A549 (cell line): ENCODE measurements around the gene MED14. TPM values are rescaled to one million over a fixed set of nuclear protein-coding genes. Genes with fewer than 3 reads are reported as not detected.

Experiments
- ATAC-seq, 2 experiments: fragments of 200-7000 bp in 1 of 2; fragments of >200 bp in 1 of 2; cut with Nextera tagmentation in 1 of 2; cut with Tn5 transposase in 1 of 2; 3 replicates each; pipeline versions ENCODE4 v1.8.0 to v1.9.1; 2018 to 2020; ENCODE audit warnings: mild to moderate bottlenecking in 1 of 2, moderate library complexity in 1 of 2
- CTCF ChIA-PET: fragments of 300-600 bp; sonication (Branson Sonifier 250); formaldehyde crosslinking; extraction: SDS; loops from one replicate; lab custom pipeline; 2021; ENCODE audit warnings: antibody characterized with exemption, inconsistent platforms; lab: Yijun Ruan, JAX
- POLR2A ChIA-PET: fragments of 350-600 bp; formaldehyde crosslinking; extraction: SDS; loops from one replicate; lab custom pipeline; 2021; ENCODE audit warnings: antibody characterized with exemption, inconsistent platforms; lab: Yijun Ruan, JAX
- DNase-seq, 2 experiments: peaks; one replicate each; pipeline versions ENCODE4 v3.0.0 to v3.0.0-alpha.2; 2011 to 2016; ENCODE audit warnings: low read depth in 1 of 2, low spot score in 1 of 2
- FAIRE-seq: peaks from 2 replicates; lab custom pipeline; 2011; peaks lifted over from hg19 to GRCh38; lab: Jason Lieb, UNC
- H3K27ac ChIP-seq, 2 experiments: fragments of >200 bp; sonication (Bioruptor Twin); formaldehyde crosslinking; 3 replicates each; pipeline ENCODE4 v1.5.1; 2016 to 2017
- H3K4me1 ChIP-seq: fragments of >200 bp; sonication (Bioruptor Twin); formaldehyde crosslinking; 3 replicates; pipeline ENCODE4 v1.6.1; 2016
- H3K4me2 ChIP-seq: fragments of >200 bp; sonication (Bioruptor Twin); formaldehyde crosslinking; 3 replicates; pipeline ENCODE4 v1.6.1; 2016
- H3K4me3 ChIP-seq: fragments of >200 bp; sonication (Bioruptor Twin); formaldehyde crosslinking; 3 replicates; pipeline ENCODE4 v1.5.1; 2016
- H3K9me3 ChIP-seq: fragments of >200 bp; sonication (Bioruptor Twin); formaldehyde crosslinking; 3 replicates; pipeline ENCODE4 v1.6.1; 2016
- BCL3 ChIP-seq: fragments of >200 bp; sonication (Bioruptor Twin); formaldehyde crosslinking; IDR thresholded peaks from 3 replicates; pipeline ENCODE4 v1.6.1; 2016
- CBX2 ChIP-seq: fragments of 200-600 bp; sonication (generic); IDR thresholded peaks from 2 replicates; pipeline ENCODE4 v1.6.1; 2016; ENCODE audit warnings: low read depth, mild to moderate bottlenecking, borderline replicate concordance
- CEBPB ChIP-seq, 2 experiments: fragments of >200 bp in 1 of 2; sonication (Bioruptor Twin) in 1 of 2; formaldehyde crosslinking in 1 of 2; IDR thresholded peaks; 2 replicates each; pipeline ENCODE4 v1.6.1; 2012 to 2016
- CHD2 ChIP-seq: fragments of 150-350 bp; IDR thresholded peaks from 2 replicates; pipeline ENCODE4 v1.6.1; 2014; ENCODE audit warnings: low read length; ENCODE audit not compliant: partially characterized antibody
- CHD4 ChIP-seq: fragments of 200-600 bp; sonication (generic); IDR thresholded peaks from 2 replicates; pipeline ENCODE4 v1.6.1; 2016; ENCODE audit warnings: antibody characterized with exemption, mild to moderate bottlenecking, borderline replicate concordance
- EHF ChIP-seq: fragments of 250-450 bp; sonication (Bioruptor Pico); IDR thresholded peaks from 2 replicates; pipeline ENCODE4 v1.5.0; 2020; ENCODE audit warnings: mild to moderate bottlenecking
- EHMT2 ChIP-seq: fragments of 200-600 bp; sonication (generic); IDR thresholded peaks from 2 replicates; pipeline ENCODE4 v1.6.1; 2016; ENCODE audit warnings: antibody characterized with exemption, low read depth, mild to moderate bottlenecking, moderate library complexity
- FOSB ChIP-seq: fragments of 250-450 bp; sonication (Bioruptor Pico); IDR thresholded peaks from 2 replicates; pipeline ENCODE4 v1.5.0; 2020; ENCODE audit warnings: mild to moderate bottlenecking, moderate library complexity
- FOSL2 ChIP-seq, 2 experiments: fragments of 450-650 bp in 1 of 2; fragments of >200 bp in 1 of 2; sonication (Bioruptor Twin) in 1 of 2; formaldehyde crosslinking; IDR thresholded peaks; 2 replicates each; pipeline versions ENCODE4 v1.5.0 to v1.6.1; 2016 to 2020; ENCODE audit warnings: mild to moderate bottlenecking in 1 of 2, moderate library complexity in 1 of 2
- GATA3 ChIP-seq: IDR thresholded peaks from 2 replicates; pipeline ENCODE4 v1.6.1; 2012; ENCODE audit warnings: borderline replicate concordance
- HOXB5 ChIP-seq: fragments of 250-450 bp; sonication (Bioruptor Pico); IDR thresholded peaks from 2 replicates; pipeline ENCODE4 v1.5.0; 2020; ENCODE audit warnings: mild to moderate bottlenecking, moderate library complexity
- JUN ChIP-seq, 2 experiments: fragments of >200 bp; sonication (Bioruptor Twin); formaldehyde crosslinking; IDR thresholded peaks; 2 replicates in 1 of 2; 3 replicates in 1 of 2; pipeline ENCODE4 v1.6.1; 2016 to 2017
- KDM1A ChIP-seq: fragments of 200-600 bp; sonication (generic); IDR thresholded peaks from 2 replicates; pipeline ENCODE4 v1.6.1; 2016; ENCODE audit warnings: low read depth, mild to moderate bottlenecking
- MAFK ChIP-seq: fragments of 450-650 bp; IDR thresholded peaks from 2 replicates; pipeline ENCODE4 v1.6.1; 2014; ENCODE audit not compliant: partially characterized antibody
- MYC ChIP-seq: IDR thresholded peaks from 2 replicates; pipeline ENCODE4 v1.6.1; 2012; ENCODE audit warnings: mild to moderate bottlenecking, inconsistent platforms, low read length, improper control_type of control experiment, borderline replicate concordance
- NFE2L2 ChIP-seq: fragments of 150-350 bp; conservative IDR thresholded peaks from 2 replicates; pipeline ENCODE4 v1.6.1; 2014; ENCODE audit warnings: low read length
- PBX3 ChIP-seq: IDR thresholded peaks from 2 replicates; pipeline ENCODE4 v1.6.1; 2012
- POLR2A ChIP-seq: IDR thresholded peaks from 2 replicates; pipeline ENCODE4 v1.6.1; 2012; ENCODE audit warnings: mild to moderate bottlenecking, low read length
- REST ChIP-seq: fragments of 200-600 bp; sonication (generic); IDR thresholded peaks from 2 replicates; pipeline ENCODE4 v1.6.1; 2016; ENCODE audit warnings: antibody characterized with exemption, mild to moderate bottlenecking, moderate library complexity
- SREBF2 ChIP-seq: fragments of 450-650 bp; IDR thresholded peaks from 2 replicates; pipeline ENCODE4 v1.6.1; 2014; ENCODE audit warnings: mild to moderate bottlenecking, moderate library complexity
- TFCP2L1 ChIP-seq: fragments of 250-450 bp; sonication (Bioruptor Pico); IDR thresholded peaks from 2 replicates; pipeline ENCODE4 v1.5.0; 2021; ENCODE audit warnings: mild to moderate bottlenecking
- TP53 ChIP-seq: fragments of 250-450 bp; sonication (Bioruptor Pico); IDR thresholded peaks from 2 replicates; pipeline ENCODE4 v1.5.0; 2021; ENCODE audit warnings: mild to moderate bottlenecking, moderate library complexity
- ZFP36 ChIP-seq: fragments of 450-650 bp; IDR thresholded peaks from 2 replicates; pipeline ENCODE4 v1.6.1; 2014; ENCODE audit warnings: borderline replicate concordance; ENCODE audit not compliant: partially characterized antibody
- ZSCAN20 ChIP-seq: fragments of 250-450 bp; sonication (Bioruptor Pico); IDR thresholded peaks from 2 replicates; pipeline ENCODE4 v1.8.0; 2022; ENCODE audit warnings: mild to moderate bottlenecking, moderate library complexity
- WGBS: methylation state at CpG from one replicate; pipeline ENCODE4 v1.1.6; 2017; ENCODE audit errors: missing lambda C conversion rate; 5-methylcytosine and 5-hydroxymethylcytosine counted together
- polyA plus RNA-seq, 4 experiments: library from polyadenylated mRNA; depleted of rRNA in 3 of 4; stranded (reverse); fragments of >200 nt; fragmentation: RNase III in 1 of 4; extraction: RNeasy Plus Mini Kit Qiagen cat#74134 plus additional on column Dnase treatment in 1 of 4; gene quantifications; 2 replicates in 3 of 4; 3 replicates in 1 of 4; pipeline ENCODE4 v1.2.3, GENCODE V29; 2011 to 2017
- TF ChIP-seq, protein P1 (sequence below): fragments of >200 bp; sonication (Bioruptor Twin); formaldehyde crosslinking; IDR thresholded peaks from 2 replicates; pipeline ENCODE4 v1.6.1; 2016
- TF ChIP-seq, protein P2 (sequence below): fragments of 250-450 bp; sonication (Bioruptor Pico); IDR thresholded peaks from 2 replicates; pipeline ENCODE4 v1.5.0; 2021; ENCODE audit warnings: mild to moderate bottlenecking, moderate library complexity, borderline replicate concordance

Gene MED14
- polyA plus RNA-seq, 2 of the 4 experiments (the other 2 are of a cell fraction): 26.8 to 62.0 TPM

GRCh38 chrX:40721489-40722106, 13.7 kb downstream of the MED14 start (continued):
- TF ChIP-seq CBX2 (no peak), TFCP2L1 (CRISPR knock-in tag) (no peak), FOSB (no peak), GATA3 (no peak), ZFP36 (no peak), EHF (CRISPR knock-in tag) (no peak), KDM1A (no peak), CHD4 (no peak), FOSL2 (IDR thresholded peaks at IDR 0.05) (no peak), FOSL2 (CRISPR knock-in tag; IDR thresholded peaks at IDR 0.05) (no peak), POLR2A (no peak), EHMT2 (no peak)

DNA sequence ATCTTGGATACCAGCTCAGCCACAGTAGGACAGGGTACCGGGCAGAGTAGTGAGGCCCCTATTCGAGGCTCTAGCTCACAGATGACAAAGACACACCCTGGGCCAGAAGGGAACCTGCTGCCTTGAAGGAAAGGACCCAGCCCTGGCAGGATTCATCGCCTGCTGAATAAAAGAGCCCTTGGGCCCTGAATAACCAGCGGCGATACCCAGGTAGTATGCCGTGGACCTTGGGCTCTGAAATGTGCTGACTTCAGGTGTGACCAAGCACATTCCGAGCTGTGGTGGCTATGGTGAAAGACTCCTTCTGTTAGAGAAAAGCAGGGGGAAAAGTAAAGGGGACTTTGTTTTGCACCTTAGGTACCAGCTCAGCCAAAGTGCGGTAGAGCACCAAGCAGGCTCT, 14.6 kb downstream of the MED14 start:
- ATAC-seq (no peak), DNase-seq (no peak), FAIRE-seq (no peak)
- WGBS: 96% methylated on average over 5 of the region's 8 CpGs
- ChIA-PET POLR2A (no interaction called here), CTCF (interaction anchor here (1.7 kb wide), 1 partner anchor 12 kb away, joined by 3 read pairs; no protein-coding TSS in a partner anchor)
- Histone ChIP-seq H3K4me3 (no peak overlapping the region), H3K27ac (no peak overlapping the region), H3K9me3 (no peaks in the 10 kb centered on the region), H3K4me2 (no peak overlapping the region), H3K4me1 (peaks cover 7% of the 10 kb centered on the region; the same call in 1 of the 3 replicates)
- TF ChIP-seq SREBF2: no peak
- TF ChIP-seq TP53 (CRISPR knock-in tag): no peak
- TF ChIP-seq HOXB5 (CRISPR knock-in tag): no peak
- no peak for TF ChIP-seq EHMT2
- TF ChIP-seq GATA3: no peak
- no peak for TF ChIP-seq NFE2L2
- no peak for TF ChIP-seq REST
- TF ChIP-seq, protein P1, sequence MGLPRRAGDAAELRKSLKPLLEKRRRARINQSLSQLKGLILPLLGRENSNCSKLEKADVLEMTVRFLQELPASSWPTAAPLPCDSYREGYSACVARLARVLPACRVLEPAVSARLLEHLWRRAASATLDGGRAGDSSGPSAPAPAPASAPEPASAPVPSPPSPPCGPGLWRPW: no peak
- no peak for TF ChIP-seq MYC
- TF ChIP-seq, protein P2, sequence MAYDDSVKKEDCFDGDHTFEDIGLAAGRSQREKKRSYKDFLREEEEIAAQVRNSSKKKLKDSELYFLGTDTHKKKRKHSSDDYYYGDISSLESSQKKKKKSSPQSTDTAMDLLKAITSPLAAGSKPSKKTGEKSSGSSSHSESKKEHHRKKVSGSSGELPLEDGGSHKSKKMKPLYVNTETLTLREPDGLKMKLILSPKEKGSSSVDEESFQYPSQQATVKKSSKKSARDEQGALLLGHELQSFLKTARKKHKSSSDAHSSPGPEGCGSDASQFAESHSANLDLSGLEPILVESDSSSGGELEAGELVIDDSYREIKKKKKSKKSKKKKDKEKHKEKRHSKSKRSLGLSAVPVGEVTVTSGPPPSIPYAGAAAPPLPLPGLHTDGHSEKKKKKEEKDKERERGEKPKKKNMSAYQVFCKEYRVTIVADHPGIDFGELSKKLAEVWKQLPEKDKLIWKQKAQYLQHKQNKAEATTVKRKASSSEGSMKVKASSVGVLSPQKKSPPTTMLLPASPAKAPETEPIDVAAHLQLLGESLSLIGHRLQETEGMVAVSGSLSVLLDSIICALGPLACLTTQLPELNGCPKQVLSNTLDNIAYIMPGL (CRISPR knock-in tag): no peak
- TF ChIP-seq ZSCAN20 (CRISPR knock-in tag): no peak
- no peak for TF ChIP-seq PBX3
- TF ChIP-seq CHD2: no peak
- TF ChIP-seq JUN (IDR thresholded peaks at IDR 0.05): no peak
- TF ChIP-seq CEBPB (IDR thresholded peaks at IDR 0.05): no peak
- no peak for TF ChIP-seq BCL3
- TF ChIP-seq MAFK: no peak
